ENCODE results near the gene UBE2K.

Gene UBE2K

GRCh38 chr4:39825741-39826231 lies 127.8 kb downstream of the UBE2K start:
- TF ChIP-seq NFIC (IDR thresholded peaks at IDR 0.05), result no peak
- no peak for TF ChIP-seq FOXM1 (IDR thresholded peaks at IDR 0.05; ENCODE audit: borderline replicate concordance, low read depth)
- no peak for TF ChIP-seq ZBTB7A (IDR thresholded peaks at IDR 0.05; ENCODE audit: low read depth)
- TF ChIP-seq TCF12 (IDR thresholded peaks at IDR 0.05; ENCODE audit: low read depth), result no peak
